ENCODE measurements around the gene FERMT2.

- TF ChIP-seq, protein P1, sequence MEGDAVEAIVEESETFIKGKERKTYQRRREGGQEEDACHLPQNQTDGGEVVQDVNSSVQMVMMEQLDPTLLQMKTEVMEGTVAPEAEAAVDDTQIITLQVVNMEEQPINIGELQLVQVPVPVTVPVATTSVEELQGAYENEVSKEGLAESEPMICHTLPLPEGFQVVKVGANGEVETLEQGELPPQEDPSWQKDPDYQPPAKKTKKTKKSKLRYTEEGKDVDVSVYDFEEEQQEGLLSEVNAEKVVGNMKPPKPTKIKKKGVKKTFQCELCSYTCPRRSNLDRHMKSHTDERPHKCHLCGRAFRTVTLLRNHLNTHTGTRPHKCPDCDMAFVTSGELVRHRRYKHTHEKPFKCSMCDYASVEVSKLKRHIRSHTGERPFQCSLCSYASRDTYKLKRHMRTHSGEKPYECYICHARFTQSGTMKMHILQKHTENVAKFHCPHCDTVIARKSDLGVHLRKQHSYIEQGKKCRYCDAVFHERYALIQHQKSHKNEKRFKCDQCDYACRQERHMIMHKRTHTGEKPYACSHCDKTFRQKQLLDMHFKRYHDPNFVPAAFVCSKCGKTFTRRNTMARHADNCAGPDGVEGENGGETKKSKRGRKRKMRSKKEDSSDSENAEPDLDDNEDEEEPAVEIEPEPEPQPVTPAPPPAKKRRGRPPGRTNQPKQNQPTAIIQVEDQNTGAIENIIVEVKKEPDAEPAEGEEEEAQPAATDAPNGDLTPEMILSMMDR (IDR thresholded peaks at IDR 0.05), result no peak
- TF ChIP-seq SIN3A (IDR thresholded peaks at IDR 0.05; ENCODE audit: borderline replicate concordance, insufficient read depth, low read depth, low read length), result 0 out of 2 replicates have a peak, but pooled peaks have one; percentile 40
Observed at GRCh38 chr14:52950898-52951680, at the start of gene FERMT2.
